Endothelial cell of umbilical vein (primary cell): ENCODE results near the gene CAMTA1. TPM values are rescaled to one million over a fixed set of nuclear protein-coding genes. Genes with fewer than 3 reads are reported as not detected.

Experiments used
- BruUV-seq: library from RNA; stranded (reverse); fragments of 400-500 nt; replicated peaks from 2 replicates; lab custom pipeline; 2021; lab: Mats Ljungman, UMichigan
- CTCF ChIA-PET: fragments of 300-600, 350-600 bp; sonication (Branson Sonifier 250); formaldehyde crosslinking; loops from one replicate; lab custom pipeline; 2021; ENCODE audit warnings: antibody characterized with exemption, inconsistent platforms; lab: Charles Lee
- POLR2A ChIA-PET: fragments of 300-600, 350-600 bp; sonication (Branson Sonifier 250); formaldehyde crosslinking; loops from one replicate; lab custom pipeline; 2021; ENCODE audit warnings: antibody characterized with exemption, inconsistent platforms; lab: Charles Lee
- DNase-seq: peaks from one replicate; pipeline ENCODE4 v3.0.0-alpha.2; 2011; ENCODE audit warnings: low read depth, low spot score
- FAIRE-seq: peaks from 2 replicates; lab custom pipeline; 2011; peaks lifted over from hg19 to GRCh38; lab: Jason Lieb, UNC
- H2AFZ ChIP-seq: 2 replicates; pipeline ENCODE4 v1.6.0; 2012; ENCODE audit warnings: low read depth, low read length, control low read depth, inconsistent platforms
- H3K27ac ChIP-seq: 2 replicates; pipeline ENCODE4 v1.5.1; 2011; ENCODE audit warnings: low read depth, mild to moderate bottlenecking, control low read depth, low read length, moderate library complexity; ENCODE audit not compliant: insufficient read depth
- H3K27me3 ChIP-seq, 2 experiments: 2 replicates each; pipeline versions ENCODE4 v1.6.0 to v1.6.1; 2011; ENCODE audit warnings: low read length in 2 of 2, mixed read lengths in 1 of 2; ENCODE audit not compliant: control insufficient read depth in 2 of 2, insufficient read depth in 2 of 2
- H3K36me3 ChIP-seq, 2 experiments: 2 replicates in 1 of 2; 3 replicates in 1 of 2; pipeline ENCODE4 v1.5.1; 2011; ENCODE audit warnings: low read length in 2 of 2, mild to moderate bottlenecking in 1 of 2, moderate library complexity in 1 of 2; ENCODE audit not compliant: control insufficient read depth in 2 of 2, insufficient read depth in 2 of 2; ENCODE audit errors: extremely low read depth in 1 of 2
- H3K4me1 ChIP-seq: 3 replicates; pipeline ENCODE4 v1.5.1; 2011; ENCODE audit warnings: mild to moderate bottlenecking, low read length; ENCODE audit not compliant: control insufficient read depth, insufficient read depth; ENCODE audit errors: extremely low read depth
- H3K4me2 ChIP-seq: 2 replicates; pipeline ENCODE4 v1.6.1; 2011; ENCODE audit warnings: low read length, control low read depth, mixed read lengths; ENCODE audit not compliant: insufficient read depth
- H3K4me3 ChIP-seq, 3 experiments: fragments of 200-600 bp in 1 of 3; sonication (generic), shearing (Covaris generic) in 1 of 3; replicated peaks in 1 of 3; 2 replicates each; pipeline ENCODE4 v1.5.1; 2011 to 2016; ENCODE audit warnings: control low read depth in 3 of 3, low read length in 3 of 3, mild to moderate bottlenecking in 2 of 3, inconsistent platforms in 1 of 3, low read depth in 1 of 3, moderate library complexity in 1 of 3; ENCODE audit not compliant: insufficient read depth in 1 of 3
- H3K79me2 ChIP-seq: 2 replicates; pipeline ENCODE4 v1.6.0; 2012; ENCODE audit warnings: low read length, inconsistent platforms; ENCODE audit not compliant: control insufficient read depth, insufficient read depth
- H3K9ac ChIP-seq: replicated peaks from 2 replicates; pipeline ENCODE3; 2011; ENCODE audit warnings: low read length, control low read depth; ENCODE audit not compliant: insufficient read depth; ENCODE audit errors: extremely low read depth
- H3K9me1 ChIP-seq: replicated peaks from 3 replicates; pipeline ENCODE4 v1.6.0; 2011; ENCODE audit warnings: mild to moderate bottlenecking, low read length; ENCODE audit not compliant: control insufficient read depth, insufficient read depth; ENCODE audit errors: extremely low read depth
- H3K9me3 ChIP-seq: replicated peaks from 2 replicates; pipeline ENCODE4 v1.5.1; 2012; ENCODE audit warnings: low read length, inconsistent platforms; ENCODE audit not compliant: control insufficient read depth, insufficient read depth
- H4K20me1 ChIP-seq: replicated peaks from 2 replicates; pipeline ENCODE3; 2011; ENCODE audit warnings: mild to moderate bottlenecking, low read length; ENCODE audit not compliant: control insufficient read depth, insufficient read depth; ENCODE audit errors: extremely low read depth
- EZH2 ChIP-seq: IDR thresholded peaks from 2 replicates; pipeline ENCODE4 v1.6.1; 2012; ENCODE audit warnings: borderline replicate concordance, low read depth, mild to moderate bottlenecking, moderate library complexity, low read length, inconsistent platforms; ENCODE audit not compliant: severe bottlenecking
- FOS ChIP-seq: IDR thresholded peaks from 2 replicates; pipeline ENCODE4 v1.6.1; 2011; ENCODE audit warnings: mild to moderate bottlenecking, low read length, moderate library complexity, borderline replicate concordance; ENCODE audit not compliant: insufficient read depth
- GATA2 ChIP-seq: IDR thresholded peaks from 2 replicates; pipeline ENCODE4 v1.7.0; 2011; ENCODE audit warnings: low read depth, mild to moderate bottlenecking, moderate library complexity, mixed read lengths, low read length; ENCODE audit not compliant: insufficient read length, insufficient read depth
- JUN ChIP-seq: IDR thresholded peaks from 2 replicates; pipeline ENCODE4 v1.6.1; 2011; ENCODE audit warnings: borderline replicate concordance, low read depth; ENCODE audit not compliant: insufficient read length, insufficient read depth
- MYC ChIP-seq: IDR thresholded peaks from one replicate; pipeline ENCODE4 v1.6.1; 2011; ENCODE audit warnings: mild to moderate bottlenecking, low read depth, low read length
- POLR2A ChIP-seq: IDR thresholded peaks from 2 replicates; pipeline ENCODE4 v1.6.1; 2012; ENCODE audit warnings: low read depth, mild to moderate bottlenecking, control low read depth, low read length
- POLR2AphosphoS5 ChIP-seq: IDR thresholded peaks from 2 replicates; pipeline ENCODE4 v1.6.1; 2012; ENCODE audit warnings: low read depth, mild to moderate bottlenecking, control low read depth, low read length, moderate library complexity; ENCODE audit not compliant: insufficient read depth
- dilution Hi-C: fragments of 300-500 bp; cut with MboI; formaldehyde crosslinking; loops from one replicate; pipeline ENCODE4 v1.15.0; 2019; ENCODE audit warnings: low sequenced_read_pairs; ENCODE audit not compliant: extremely low pct_ligation_motif_present
- intact Hi-C: fragments of 100-400 bp; cut with micrococcal nuclease; formaldehyde crosslinking; loops from one replicate; pipeline ENCODE4 v1.10.0; 2022
- polyA plus RNA-seq, 4 experiments: library from polyadenylated mRNA; depleted of rRNA in 3 of 4; stranded (reverse) in 3 of 4; unstranded in 1 of 4; fragments of >200 nt; gene quantifications; 2 replicates each; pipeline versions ENCODE4 v1.2.1 to v1.2.3, GENCODE V29; 2011 to 2012; ENCODE audit warnings: missing spikeins in 1 of 4
- total RNA-seq: library from RNA; stranded (reverse); gene quantifications from 2 replicates; pipeline ENCODE4 v1.2.3, GENCODE V29; 2021
- TF ChIP-seq, protein P1 (sequence below), 2 donors: IDR thresholded peaks; 1 replicate in 1 of 2; 2 replicates in 1 of 2; pipeline ENCODE4 v1.5.1; 2011; ENCODE audit warnings: low read length in 2 of 2, mild to moderate bottlenecking in 2 of 2, moderate library complexity in 2 of 2, control low read depth in 1 of 2, inconsistent platforms in 1 of 2, low read depth in 1 of 2; ENCODE audit not compliant: insufficient read depth in 1 of 2; ENCODE audit errors: extremely low read depth in 1 of 2
- TF ChIP-seq, protein P2 (sequence below): IDR thresholded peaks from 2 replicates; pipeline ENCODE4 v1.6.1; 2011; ENCODE audit not compliant: insufficient read depth, insufficient read length

CAMTA1 gene
- total and polyA plus RNA-seq, 2 donors (not counting 3 experiments of a cell fraction or from before 2014, with no cell fraction given): 50.8 to 92.7 TPM

DNA sequence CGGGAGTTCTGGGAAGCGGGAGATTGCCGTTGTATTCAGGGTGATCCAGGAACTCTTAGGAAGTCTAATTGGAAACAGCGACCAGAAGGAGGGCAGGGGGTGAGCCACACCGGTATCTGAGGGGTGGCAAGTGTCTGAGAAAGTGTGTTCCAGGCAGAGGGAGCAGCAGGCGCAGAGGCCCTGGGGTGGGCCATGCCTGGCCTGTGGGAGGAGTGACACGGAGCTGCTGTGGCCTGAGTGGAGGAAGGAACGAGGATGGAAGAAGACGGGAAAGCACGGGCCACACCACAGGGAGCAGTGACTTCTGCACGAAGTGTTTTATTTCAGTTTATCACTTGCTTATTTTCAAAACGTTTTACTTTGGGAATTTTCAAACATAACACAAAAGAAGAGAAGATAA lies 1010.2 kb downstream of the CAMTA1 start:
- Histone ChIP-seq H3K9me1 (no peaks in the 10 kb centered on the region), H3K27ac (no peak overlapping the region), H2AFZ (no peak overlapping the region), H4K20me1 (no peaks in the 10 kb centered on the region), H3K4me2 (no peak overlapping the region), H3K4me3 (no peak overlapping the region), H3K4me1 (no peaks in the 10 kb centered on the region), H3K27me3 (no peaks in the 10 kb centered on the region), H3K79me2 (no peaks in the 10 kb centered on the region), H3K9me3 (peaks cover 2% of the 10 kb centered on the region), H3K9ac (no peak overlapping the region), H3K36me3 (no peaks in the 10 kb centered on the region)
- DNase-seq (no peak), FAIRE-seq (no peak)
- ChIA-PET POLR2A (no interaction called here), CTCF (interaction anchor here (3.5 kb wide), 1 partner anchor 13 kb away, joined by 10 read pairs; no protein-coding TSS in a partner anchor)
- TF ChIP-seq EZH2 (no peak), POLR2AphosphoS5 (no peak), MYC (no peak), JUN (no peak), POLR2A (no peak), GATA2 (no peak), FOS (no peak)
- TF ChIP-seq, protein P1, sequence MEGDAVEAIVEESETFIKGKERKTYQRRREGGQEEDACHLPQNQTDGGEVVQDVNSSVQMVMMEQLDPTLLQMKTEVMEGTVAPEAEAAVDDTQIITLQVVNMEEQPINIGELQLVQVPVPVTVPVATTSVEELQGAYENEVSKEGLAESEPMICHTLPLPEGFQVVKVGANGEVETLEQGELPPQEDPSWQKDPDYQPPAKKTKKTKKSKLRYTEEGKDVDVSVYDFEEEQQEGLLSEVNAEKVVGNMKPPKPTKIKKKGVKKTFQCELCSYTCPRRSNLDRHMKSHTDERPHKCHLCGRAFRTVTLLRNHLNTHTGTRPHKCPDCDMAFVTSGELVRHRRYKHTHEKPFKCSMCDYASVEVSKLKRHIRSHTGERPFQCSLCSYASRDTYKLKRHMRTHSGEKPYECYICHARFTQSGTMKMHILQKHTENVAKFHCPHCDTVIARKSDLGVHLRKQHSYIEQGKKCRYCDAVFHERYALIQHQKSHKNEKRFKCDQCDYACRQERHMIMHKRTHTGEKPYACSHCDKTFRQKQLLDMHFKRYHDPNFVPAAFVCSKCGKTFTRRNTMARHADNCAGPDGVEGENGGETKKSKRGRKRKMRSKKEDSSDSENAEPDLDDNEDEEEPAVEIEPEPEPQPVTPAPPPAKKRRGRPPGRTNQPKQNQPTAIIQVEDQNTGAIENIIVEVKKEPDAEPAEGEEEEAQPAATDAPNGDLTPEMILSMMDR (IDR thresholded peaks at IDR 0.05; ENCODE audit: extremely low read depth in 1 of 2, insufficient read depth in 1 of 2, low read depth in 1 of 2, low read length in 2 of 2): no peak
- TF ChIP-seq, protein P2, sequence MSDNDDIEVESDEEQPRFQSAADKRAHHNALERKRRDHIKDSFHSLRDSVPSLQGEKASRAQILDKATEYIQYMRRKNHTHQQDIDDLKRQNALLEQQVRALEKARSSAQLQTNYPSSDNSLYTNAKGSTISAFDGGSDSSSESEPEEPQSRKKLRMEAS: no peak
- dilution Hi-C loops (no loop called here), intact Hi-C loops (no loop called here)
- no TSS peak for BruUV-seq
